HG02623 (cell line): ENCODE measurements around the gene ARHGEF4.
"Not testable (repeated sequence)": the region's sequence is repeated elsewhere in the genome, so short reads cannot be mapped to it uniquely, and the experiment has no call there.

Source experiments
- ATAC-seq: cut with Tn5 transposase; IDR thresholded peaks from one replicate; pipeline ENCODE4 v1.9.1; 2021; ENCODE audit warnings: moderate library complexity; ENCODE audit not compliant: unreplicated experiment

ARHGEF4 gene

DNA sequence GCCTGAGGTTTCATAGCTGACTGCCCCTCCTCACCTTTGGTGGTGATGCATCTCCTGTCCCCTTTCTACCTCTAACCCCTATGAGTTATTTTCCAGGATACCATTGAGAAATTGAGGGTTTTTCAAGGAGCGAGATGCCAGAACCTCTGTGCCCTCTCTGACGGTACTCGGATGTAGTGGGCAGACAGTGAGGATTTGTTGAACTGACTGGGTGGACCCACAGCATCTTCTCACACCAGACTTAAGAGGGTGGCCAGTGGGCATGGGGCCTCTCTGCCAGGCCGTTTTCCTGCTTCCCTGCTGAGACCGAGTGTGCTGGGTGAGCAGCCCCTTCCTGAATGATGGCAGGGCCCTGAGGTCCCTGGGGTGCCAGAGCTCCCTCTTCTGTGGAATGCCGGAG lies 46.3 kb downstream of the ARHGEF4 start:
- no peak for ATAC-seq

DNA sequence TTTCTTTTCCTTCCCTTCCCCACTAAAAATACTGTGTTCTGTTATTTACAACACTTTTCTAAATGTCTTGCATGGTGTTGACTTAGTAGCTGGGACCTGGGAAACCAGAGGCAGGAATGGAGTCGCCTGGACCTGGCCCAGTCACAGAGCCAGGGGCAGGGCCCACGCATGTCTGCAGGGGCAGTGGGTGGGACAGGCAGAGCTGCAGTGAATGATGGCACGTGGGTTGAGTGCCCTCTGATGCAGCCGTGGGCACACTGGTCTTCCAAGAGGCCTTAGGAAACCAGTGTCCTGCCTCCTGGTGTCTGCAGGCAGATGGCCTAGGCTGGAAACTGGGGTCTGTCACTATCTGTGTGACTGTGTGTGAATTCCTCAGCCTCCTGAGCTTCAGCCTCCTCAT lies 46.8 kb downstream of the ARHGEF4 start:
- ATAC-seq = no peak

DNA sequence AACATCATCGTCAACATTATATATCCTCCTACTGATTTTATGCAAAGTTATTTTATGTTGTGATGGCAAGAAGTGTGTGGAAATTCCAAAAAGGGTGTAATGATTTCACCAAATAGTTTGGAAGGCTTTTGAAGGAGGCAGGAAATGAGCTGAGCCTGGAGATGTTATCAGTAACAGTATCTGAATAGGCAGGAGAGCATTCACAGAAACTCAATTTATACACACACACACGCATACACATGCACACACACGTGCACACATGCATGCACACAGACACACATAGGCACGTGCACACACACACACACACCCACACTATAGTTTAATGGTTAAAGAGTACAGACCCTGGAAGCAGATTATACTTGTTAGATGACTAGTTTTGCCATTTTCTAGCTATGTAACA lies 47.3 kb downstream of the ARHGEF4 start:
- ATAC-seq = no peak

DNA sequence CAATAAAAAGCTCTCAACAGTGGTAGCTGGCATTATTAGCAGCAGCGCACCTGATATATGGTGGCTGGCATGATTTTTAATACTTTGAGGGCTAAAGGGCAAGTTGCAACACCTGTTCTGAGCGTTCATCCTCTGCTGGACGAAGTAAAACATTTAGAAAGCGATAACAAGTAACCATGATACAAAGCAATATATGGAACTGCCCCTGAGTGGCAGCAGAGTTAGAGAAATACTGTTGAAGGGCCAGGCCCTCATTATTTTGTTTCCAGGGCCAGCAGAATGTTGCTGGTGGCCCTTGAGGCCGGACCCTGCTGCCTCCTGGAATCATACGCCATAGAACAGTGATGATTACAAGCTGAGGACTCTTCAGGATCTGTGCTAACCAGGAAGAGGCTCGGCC lies 47.8 kb downstream of the ARHGEF4 start:
- ATAC-seq = no peak

DNA sequence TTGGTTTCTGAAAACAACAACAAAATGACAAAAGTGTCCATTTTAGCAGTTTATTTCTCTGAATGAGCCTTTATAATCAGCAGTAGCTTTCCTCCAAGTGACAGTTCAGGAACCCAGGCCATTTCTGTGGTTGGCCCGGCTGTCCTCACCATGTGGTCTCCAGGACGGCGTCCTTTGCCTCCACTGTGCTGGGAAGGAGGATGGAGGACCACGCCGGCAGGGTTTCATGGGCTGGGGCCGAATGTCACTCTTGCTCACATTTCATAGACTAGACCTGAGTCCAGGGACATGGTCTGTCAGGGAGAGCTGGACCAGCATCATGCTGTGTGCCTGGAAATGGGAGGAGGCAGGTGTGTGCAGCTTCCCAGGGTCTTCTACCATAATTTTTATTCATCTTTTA lies 50.9 kb downstream of the ARHGEF4 start:
- no peak for ATAC-seq

DNA sequence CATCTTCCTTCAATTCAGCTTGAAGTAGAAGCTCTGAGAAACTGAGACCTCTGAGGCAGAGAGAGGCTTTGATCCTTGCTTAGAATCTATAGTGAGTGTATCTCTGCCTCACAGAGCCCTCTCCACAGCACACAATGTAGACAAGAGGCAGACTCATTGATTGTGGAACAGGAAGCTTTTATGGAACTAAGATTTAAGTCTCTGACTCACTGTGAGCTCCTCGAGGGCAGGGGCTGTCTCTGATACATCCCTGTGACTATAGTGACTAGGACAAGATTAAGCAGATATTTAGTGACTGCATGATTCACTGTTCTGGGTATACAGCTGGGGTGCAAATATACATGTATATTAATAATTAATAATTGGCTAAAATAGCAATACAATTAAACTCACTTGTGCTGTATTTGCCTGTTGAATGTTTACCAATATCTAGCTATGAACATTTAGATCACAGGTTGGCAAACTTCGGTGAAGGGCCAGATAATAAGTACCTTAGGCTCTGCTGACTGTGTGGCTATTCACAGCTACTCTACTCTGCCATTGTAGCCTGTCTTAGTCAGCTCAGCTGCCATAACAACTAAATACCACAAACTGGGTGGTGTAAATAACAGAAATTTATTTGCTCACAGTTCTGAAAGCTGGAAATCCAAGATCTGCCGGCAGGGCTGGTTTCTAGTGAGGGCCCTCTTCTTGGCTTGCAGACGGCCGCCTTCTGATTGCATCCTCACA lies 54.4 kb downstream of the ARHGEF4 start:
- ATAC-seq = no peak

DNA sequence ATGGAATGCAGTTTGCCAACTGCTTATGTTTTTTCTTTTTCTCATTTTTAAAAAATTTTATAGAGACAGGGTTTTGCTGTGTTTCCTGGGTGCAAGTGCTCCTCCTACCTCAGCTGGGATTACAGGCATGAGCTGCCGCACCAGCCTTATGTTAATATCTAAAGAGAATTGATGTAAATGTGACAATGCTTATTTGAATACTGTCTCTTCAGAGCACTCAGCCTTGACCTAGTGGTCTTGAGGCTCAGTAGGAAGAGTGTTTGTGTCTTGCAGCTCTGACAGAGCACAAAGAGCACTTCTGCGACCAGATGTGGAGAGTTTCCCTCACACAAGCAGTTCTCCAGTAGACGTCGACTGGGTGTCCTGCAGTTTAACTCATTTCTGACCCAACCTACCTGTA lies 55.3 kb downstream of the ARHGEF4 start:
- ATAC-seq = no peak

DNA sequence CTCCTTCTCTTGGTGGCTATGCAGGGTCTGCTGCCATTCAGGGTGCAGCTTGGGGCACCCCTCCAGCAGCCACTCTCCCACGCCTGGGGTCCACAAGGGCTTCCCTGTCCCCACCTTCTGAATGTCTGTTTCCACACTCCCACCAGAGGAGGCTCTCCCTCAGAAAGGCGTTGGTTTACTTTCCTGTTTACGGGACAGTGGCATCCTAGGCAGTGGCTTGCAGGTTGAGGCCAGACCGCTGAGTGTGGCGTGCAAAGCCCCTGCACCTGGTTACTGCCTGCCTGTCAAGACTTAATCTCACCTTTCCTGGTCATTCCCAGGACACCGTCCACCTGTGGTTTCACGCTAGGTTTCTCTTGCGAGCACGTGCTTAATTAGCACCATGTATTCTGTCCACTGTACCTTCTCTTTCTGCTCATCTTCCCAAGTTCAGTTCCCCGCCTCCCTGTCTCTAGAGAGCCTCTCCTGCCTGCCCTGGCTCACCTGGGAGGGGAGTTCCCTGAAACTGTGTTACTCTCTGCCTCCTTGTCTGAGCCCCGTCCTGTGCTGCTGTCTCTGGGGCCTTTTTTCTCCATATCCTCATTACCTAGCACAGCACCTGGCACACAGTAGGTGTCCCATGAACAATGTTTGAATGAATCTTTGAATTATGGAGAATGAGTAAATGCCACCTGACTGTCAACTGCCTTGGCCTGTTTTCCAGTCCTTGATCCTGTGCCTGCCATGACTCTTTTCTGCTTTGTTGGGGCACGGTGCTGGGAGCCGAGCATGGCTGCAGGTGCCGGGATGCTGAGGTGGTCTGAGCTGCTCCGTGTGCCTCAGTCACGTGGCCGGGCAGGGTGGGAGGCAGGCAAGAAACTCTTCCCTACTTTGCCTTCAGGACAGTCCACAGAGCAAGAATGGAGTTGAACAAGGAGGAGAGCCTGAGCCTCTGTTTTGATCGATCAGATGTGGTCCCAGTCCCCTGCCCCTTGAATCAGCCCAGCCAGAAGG lies 56.4 kb downstream of the ARHGEF4 start:
- ATAC-seq = no peak

DNA sequence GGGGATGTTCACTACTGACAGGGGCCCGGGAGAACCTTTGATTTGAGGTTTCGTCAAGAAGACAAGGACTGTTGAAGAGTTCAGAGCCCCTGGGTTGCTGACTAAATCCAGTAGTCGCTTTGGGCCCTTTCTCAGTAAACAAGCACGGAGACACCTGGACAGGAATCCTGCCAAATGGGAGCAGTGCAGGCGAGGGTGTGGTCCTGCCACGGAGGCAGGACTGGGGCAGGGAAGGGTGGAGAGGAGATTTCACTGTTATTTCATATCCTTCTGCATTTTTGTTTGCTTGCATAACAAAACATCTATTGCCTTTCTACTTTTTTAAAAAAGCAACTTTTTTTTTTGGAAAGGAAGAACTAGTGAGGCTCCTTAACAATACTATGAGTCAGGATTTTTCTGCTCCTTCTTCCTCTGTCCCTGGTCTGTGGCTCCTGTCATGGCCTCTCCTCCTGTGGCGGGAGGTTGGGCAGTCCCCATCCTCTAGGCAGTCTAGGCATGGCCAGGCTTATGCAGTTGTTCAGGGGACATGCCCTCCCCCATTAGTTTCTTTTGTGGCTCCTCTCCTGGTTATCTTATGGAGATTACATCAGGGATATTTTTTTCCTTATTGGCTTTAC lies 57.7 kb downstream of the ARHGEF4 start:
- no peak for ATAC-seq

DNA sequence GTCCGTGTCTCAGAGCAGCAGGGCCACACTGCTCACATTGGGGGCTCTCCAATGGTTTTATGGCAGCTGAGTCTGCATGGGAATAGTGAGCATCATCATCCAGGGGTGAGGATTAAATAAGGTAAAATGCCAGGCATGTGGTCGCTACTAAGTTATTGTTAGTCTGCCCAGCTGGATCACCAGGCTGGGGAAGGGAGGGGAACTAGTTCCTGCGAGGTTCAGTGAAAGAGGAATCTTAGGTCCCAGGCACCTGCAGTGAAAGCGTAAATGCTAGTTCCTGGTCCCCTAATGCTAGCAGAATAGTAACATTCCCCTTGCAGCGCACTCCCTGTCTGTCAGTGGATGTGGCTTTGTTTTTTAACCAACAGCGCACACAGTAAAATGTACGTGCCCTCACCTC lies 60.1 kb downstream of the ARHGEF4 start:
- ATAC-seq = no peak

DNA sequence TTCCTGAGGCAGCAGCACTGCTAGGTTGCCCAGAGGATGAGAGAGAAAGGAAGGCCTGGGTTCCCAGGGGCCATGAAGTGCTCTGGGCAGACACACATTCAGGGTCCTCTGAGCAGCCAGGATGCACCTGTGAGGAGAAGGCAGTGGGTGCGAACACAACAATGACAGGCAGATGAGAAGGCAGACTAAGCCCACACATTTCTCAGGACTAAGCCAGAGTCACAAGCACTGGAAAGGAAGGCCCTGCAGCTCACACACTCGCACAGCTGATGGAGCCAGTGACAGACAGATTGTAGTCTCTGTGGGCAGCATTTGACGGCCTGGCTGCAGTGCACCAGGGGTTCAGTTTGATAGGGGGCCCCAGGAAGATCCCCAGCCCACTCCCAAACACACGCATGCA lies 61.8 kb downstream of the ARHGEF4 start:
- ATAC-seq = no peak

DNA sequence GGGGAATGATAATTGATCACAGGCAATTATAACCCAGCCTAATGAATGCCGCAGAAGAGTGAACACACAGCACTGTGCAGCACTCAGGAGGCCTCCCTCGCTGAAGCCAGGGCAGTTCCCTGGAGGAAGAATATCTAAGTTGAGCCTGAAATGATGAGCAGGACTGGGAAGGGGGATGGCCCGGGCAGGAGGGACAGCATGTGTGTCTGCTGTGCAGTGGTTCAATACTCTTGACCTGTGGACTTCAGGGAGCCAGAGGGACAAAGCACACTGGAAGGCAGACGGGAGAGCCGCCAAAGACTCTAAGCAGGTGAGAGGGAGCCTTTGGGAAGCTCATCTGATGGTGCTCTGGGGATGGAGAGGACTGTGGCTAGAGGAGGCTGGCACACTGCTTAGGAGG lies 62.6 kb downstream of the ARHGEF4 start:
- no peak for ATAC-seq

DNA sequence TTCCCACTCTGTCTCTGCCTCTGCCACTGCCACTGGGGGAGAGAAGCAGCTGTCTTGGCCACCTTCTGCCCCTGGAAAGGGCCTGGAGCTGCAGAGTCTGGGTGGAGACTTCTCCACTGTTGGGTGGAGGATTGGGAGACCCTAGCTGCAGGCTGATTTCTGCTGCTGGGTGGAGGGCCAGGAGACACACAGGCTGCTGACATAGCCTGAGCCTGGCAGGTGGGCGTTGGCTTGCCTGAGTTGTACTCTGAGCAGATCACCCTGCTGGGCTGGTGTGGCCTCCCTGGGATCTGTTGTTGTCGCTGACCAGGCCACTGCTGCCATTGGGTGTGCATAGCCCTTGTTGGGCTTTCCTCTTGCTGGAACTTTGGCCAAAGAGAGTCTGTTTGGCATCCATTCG lies 64.3 kb downstream of the ARHGEF4 start:
- ATAC-seq = no peak

DNA sequence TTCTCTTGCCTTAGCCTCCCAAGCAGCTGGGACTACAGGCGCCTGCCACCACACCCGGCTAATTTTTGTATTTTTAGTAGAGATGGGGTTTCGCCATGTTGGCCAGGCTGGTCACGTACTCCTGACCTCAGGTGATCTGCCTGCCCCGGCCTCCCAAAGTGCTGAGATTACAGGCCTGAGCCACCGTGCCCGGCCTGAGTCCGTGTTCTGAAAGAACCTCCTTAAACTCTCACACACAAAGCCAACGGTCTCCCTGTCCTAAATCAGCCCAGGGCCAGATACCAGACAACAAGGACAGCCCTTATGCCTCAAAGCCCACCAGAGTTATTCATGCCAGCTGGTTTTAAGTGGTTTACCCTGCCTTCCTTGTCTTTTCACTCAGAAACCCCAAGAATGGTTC lies 64.9 kb downstream of the ARHGEF4 start:
- ATAC-seq = not testable (repeated sequence)

DNA sequence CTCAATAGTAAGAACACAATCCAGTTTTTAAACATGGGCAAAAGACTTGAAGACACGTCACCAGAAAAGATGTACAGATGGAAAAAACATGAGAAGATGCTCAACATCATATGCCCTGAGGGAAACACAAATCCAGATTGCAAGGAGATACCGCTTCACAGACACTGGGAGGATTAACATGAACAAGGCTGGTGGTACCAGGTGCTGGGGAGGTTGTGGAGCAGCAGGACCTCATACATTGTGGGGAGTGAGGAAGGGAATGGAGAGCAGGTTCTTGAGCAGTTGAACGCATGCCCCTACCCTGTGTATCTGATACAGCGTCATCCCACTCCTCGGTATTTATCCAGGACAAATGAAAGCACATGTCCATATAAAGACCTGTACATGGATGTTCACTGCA lies 72.1 kb downstream of the ARHGEF4 start:
- no peak for ATAC-seq

DNA sequence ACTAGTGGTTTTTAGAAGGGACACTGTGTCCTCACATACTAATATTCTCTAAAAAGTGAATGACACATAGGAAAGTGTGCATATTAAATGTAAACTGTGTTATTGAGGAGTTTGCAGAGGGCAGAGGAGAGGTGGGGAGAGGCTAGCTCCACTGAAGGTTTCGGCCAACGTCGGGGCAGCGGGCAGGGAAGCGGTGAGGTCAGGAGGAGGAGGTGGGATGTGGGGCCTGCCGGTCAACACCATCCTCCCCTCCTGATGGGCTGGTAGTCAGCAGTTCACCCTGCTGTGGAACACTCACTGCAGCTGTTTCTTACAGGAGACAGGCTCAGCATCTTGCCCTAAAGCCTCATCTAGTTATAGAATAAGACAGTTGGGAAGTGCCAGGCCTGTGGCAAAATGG lies 74.2 kb downstream of the ARHGEF4 start:
- no peak for ATAC-seq

DNA sequence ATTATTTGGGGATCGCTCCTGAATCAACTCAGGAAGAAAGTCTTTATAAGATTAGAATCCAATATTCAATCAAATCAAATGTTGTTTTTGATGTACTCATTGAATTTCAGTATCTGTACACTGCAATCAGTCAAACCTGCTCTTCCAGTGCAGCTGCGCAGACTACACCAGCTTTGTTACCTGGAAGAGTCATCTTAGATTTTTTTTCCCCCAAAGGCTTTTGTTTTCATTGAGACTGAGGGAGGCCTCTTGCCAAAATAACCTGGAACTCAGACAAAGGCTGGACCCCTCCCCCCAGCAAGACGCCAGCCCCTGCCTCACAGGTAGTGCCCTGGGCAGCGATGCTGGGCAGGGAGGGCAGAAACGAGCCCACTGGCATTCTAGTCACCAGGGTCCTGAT lies 74.8 kb downstream of the ARHGEF4 start:
- ATAC-seq = no peak

DNA sequence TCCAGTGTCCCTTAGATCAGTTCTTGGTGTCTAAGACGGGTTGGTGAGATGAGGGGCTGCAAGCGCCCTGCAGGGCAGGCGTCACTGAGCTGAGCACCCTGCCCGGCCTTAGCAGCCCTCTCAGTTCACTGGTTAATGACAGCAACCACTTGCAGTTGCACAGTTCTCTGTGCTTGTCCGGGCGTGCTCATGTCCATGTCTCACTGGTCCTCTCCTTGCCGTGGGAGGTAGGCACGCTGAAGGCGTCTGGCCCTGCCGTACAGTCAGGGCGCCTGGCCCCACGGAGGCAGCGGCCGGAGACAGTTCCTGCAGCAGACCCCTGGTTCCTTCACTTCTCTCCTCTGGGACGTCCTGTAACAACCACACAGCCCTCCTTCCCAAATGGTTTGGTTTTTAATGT lies 75.3 kb downstream of the ARHGEF4 start:
- ATAC-seq = no peak

DNA sequence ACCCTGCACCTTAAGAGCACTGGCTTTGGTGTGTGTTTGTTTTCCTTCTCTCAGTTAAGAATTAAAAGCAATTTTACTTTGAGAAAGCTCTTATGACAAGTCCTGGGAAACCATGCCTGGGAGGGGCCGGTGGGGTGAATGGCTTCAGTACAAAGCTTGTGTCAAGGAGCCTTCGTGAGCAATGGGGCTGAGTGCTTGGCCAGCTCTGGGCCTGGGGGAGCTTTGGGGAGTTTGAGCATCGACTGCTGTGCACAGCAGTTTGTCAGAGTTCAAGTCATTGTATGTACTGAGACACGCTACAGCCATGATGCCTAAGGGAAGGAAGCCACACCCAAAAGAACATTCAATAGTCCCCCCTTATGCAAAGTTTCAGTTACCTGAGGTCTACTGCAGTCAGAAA lies 75.8 kb downstream of the ARHGEF4 start:
- no peak for ATAC-seq

DNA sequence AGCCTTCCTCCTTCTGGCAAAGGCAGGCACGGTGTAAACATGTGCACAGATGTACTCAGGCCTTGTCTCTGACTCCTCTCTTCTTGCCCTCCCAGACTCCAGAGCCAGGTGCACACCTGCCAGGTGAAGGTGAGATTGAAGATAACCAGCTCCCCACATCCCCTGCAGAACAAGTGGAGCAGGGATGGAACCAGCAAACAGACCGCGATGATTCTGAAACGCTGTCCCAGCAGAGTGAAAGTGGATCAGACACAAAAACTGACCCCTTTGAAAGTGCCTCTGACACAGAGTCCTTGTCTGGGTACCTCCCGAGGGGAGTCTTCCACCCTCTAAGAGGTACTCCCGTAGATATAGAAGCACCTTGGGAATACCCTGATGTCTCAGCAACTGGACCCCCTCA lies 77.2 kb downstream of the ARHGEF4 start:
- ATAC-seq = no peak

DNA sequence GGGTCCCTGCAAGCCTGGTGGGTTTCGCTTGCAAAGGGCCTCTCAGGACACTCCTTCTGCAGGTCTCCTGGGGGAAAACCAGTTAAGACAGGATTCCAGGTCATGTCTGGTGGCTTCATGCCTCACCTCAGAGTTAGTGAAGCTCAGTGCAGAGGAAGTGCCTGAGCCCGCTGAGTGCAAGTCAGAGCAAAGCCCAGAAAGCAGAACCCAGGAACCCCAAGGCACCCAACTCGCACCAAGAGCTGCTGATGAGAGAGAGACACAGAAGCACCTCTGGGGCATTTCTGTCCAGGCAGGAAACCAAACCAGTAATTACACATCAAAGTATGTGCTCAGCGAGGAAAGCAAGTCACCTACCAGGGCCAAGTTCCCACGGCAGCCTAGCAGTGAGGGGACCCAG lies 78.4 kb downstream of the ARHGEF4 start:
- no peak for ATAC-seq
